GM20431 (cell line): ENCODE results near the gene PSAPL1.
"Not testable (repeated sequence)": the region's sequence is repeated elsewhere in the genome, so short reads cannot be mapped to it uniquely, and the experiment has no call there.

ENCODE experiments used
- in situ Hi-C: fragments of 300-500 bp; cut with MseI, MboI; formaldehyde crosslinking; loops from one replicate; pipeline ENCODE4 v1.15.0; 2020; ENCODE audit warnings: low sequenced_read_pairs; ENCODE audit not compliant: unreplicated experiment

Gene PSAPL1

GRCh38 chr4:7460566-7460965 lies 25.8 kb upstream of the PSAPL1 start:
- in situ Hi-C loops, result no loop called here

GRCh38 chr4:7459471-7459870 lies 24.7 kb upstream of the PSAPL1 start:
- in situ Hi-C loops, result no loop called here

GRCh38 chr4:7458477-7458876 lies 23.7 kb upstream of the PSAPL1 start:
- in situ Hi-C loops, result no loop called here

GRCh38 chr4:7458066-7458425 lies 23.3 kb upstream of the PSAPL1 start:
- in situ Hi-C loops, result no loop called here

GRCh38 chr4:7457201-7458065 lies 22.7 kb upstream of the PSAPL1 start:
- in situ Hi-C loops, result no loop called here

- in situ Hi-C loops, result not testable (repeated sequence)
These were observed 18.1 kb upstream of the PSAPL1 start for GRCh38 chr4:7452802-7453201.

GRCh38 chr4:7451800-7452199 lies 17.1 kb upstream of the PSAPL1 start:
- in situ Hi-C loops, result no loop called here

- in situ Hi-C loops, result no loop called here
These were observed 16.7 kb upstream of the PSAPL1 start for GRCh38 chr4:7451434-7451789.

- in situ Hi-C loops, result no loop called here
These were observed 16.2 kb upstream of the PSAPL1 start for GRCh38 chr4:7450775-7451433.

GRCh38 chr4:7448036-7448435 lies 13.3 kb upstream of the PSAPL1 start:
- in situ Hi-C loops, result no loop called here

- in situ Hi-C loops, result no loop called here
These were observed 12.5 kb upstream of the PSAPL1 start for GRCh38 chr4:7447236-7447635.

GRCh38 chr4:7444731-7445130 lies 10.0 kb upstream of the PSAPL1 start:
- in situ Hi-C loops, result no loop called here

GRCh38 chr4:7444314-7444713 lies 9.6 kb upstream of the PSAPL1 start:
- in situ Hi-C loops, result no loop called here

- in situ Hi-C loops, result no loop called here
These were observed 7.9 kb upstream of the PSAPL1 start for GRCh38 chr4:7442574-7443162.

- in situ Hi-C loops, result no loop called here
These were observed 6.5 kb upstream of the PSAPL1 start for GRCh38 chr4:7441201-7441600.

GRCh38 chr4:7439699-7440098 lies 5.0 kb upstream of the PSAPL1 start:
- in situ Hi-C loops, result no loop called here

GRCh38 chr4:7436256-7436655 lies 1.5 kb upstream of the PSAPL1 start:
- in situ Hi-C loops, result no loop called here

GRCh38 chr4:7435471-7436061 lies 836 bp upstream of the PSAPL1 start:
- in situ Hi-C loops, result no loop called here

- in situ Hi-C loops, result no loop called here
These were observed 477 bp downstream of the PSAPL1 start for GRCh38 chr4:7434141-7434765.

- in situ Hi-C loops, result no loop called here
These were observed 1.2 kb downstream of the PSAPL1 start for GRCh38 chr4:7433376-7434140.
